Skin epidermis (tissue), 12 donors: ENCODE data around the gene WDR88.
"Not testable (repeated sequence)": the region's sequence is repeated elsewhere in the genome, so short reads cannot be mapped to it uniquely, and the experiment has no call there.

ENCODE experiments used
- H3K27ac ChIP-seq, 21 experiments: fragments of 200-600 bp; sonication (generic) in 11 of 21; one replicate each; pipeline ENCODE4 v1.5.0; 2020; ENCODE audit warnings: mild to moderate bottlenecking in 3 of 21, inconsistent platforms in 2 of 21, moderate library complexity in 2 of 21
- H3K4me3 ChIP-seq, 7 experiments: fragments of 200-600 bp; sonication (generic) in 2 of 7; one replicate each; pipeline ENCODE4 v1.5.0; 2020; ENCODE audit warnings: inconsistent platforms in 2 of 7, mild to moderate bottlenecking in 2 of 7, moderate library complexity in 1 of 7

WDR88 gene

GRCh38 chr19:33125929-33126388 is 6.0 kb upstream of the WDR88 start:
- Histone ChIP-seq H3K4me3 (no peak overlapping the region), H3K27ac (no peak overlapping the region)

DNA sequence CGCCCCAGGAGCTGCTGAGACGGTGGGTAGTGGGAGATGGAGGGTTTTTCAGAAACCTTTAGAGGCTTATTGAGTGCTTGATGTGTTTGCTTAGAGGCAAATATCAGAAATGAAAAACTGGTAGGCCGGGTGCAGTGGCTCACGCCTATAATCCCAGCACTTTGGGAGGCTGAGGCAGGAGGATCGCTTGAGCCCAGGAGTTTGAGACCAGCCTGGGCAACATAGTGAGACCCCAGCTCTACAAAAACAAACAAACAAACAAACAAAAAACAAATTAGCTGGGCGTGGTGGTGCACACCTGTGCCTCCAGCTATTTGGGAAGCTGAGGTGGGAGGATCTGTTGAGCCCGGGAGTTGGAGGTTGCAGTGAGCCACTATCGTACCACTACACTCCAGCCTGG is 5.2 kb upstream of the WDR88 start:
- H3K27ac ChIP-seq, H3K4me3 ChIP-seq: not testable (repeated sequence)

DNA sequence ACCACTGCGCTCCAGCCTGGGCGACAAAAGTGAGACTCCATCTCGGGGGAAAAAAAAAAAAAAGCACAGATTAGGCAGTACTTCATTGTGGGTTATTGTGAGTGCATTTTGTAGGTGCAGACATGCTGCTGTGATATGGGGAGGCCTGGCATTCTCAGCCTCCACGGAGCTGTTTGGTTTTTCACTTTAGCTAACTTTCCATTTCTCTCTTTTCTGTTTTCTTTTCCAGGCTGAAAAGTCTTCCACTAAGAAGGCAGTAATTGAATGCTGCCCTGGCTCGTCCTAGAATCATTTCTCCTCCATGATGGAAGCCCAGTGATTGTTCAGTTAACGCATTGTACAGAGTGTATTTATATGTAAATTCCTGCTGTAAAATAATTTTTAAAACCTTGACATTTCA is 2.0 kb upstream of the WDR88 start:
- no peak overlapping the region for H3K27ac ChIP-seq
- no peak overlapping the region for H3K4me3 ChIP-seq

DNA sequence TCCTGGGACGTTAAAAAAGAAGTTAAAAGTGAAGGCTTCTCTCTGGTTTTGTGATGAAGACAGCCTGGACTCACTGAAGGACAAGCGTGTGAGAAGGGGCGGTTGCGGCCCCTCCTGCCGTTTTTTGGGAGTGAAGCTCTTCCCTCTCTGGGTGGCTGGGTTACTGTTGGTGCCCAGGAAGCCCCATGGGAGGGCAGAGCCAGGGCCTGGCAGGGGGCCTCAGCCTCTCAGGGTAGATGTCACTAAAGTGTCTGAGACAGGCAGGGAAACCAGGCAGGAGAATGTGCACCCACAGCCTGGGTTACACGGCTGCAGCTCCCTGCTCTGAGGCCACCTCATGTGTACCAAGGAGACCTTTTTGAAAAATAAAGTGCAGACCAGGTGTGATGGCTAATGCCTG is 1.5 kb upstream of the WDR88 start:
- Histone ChIP-seq H3K4me3 (no peak overlapping the region), H3K27ac (no peak overlapping the region)

DNA sequence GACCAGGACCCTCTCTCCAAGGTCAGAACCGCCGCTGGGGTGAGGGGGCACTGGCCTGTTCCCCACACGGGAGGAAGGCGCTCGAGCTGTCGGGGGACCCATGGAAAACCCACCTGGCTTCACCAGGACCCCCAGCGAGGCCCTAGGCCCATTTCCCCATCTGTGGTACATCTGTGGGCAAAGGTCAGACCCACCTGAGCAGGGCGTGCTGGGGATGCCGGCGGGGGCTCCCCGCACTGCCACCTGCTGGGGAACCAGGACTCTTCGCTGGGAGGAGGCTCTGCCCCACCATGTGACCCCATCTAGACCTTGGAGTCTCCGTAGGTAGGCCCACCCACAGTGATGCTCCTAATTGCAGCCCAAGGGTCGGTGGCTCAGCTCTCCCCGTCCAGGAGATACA is 511 bp downstream of the WDR88 start:
- no peak overlapping the region for H3K4me3 ChIP-seq
- H3K27ac ChIP-seq = no peak overlapping the region

GRCh38 chr19:33133438-33134031 is 1.6 kb downstream of the WDR88 start:
- Histone ChIP-seq H3K4me3 (no peak overlapping the region), H3K27ac (no peak overlapping the region)

GRCh38 chr19:33134571-33135041 is 2.7 kb downstream of the WDR88 start:
- Histone ChIP-seq H3K27ac (no peak overlapping the region), H3K4me3 (no peak overlapping the region)

GRCh38 chr19:33139165-33139564 is 7.3 kb downstream of the WDR88 start:
- Histone ChIP-seq H3K4me3 (no peak overlapping the region), H3K27ac (no peak overlapping the region)

GRCh38 chr19:33143897-33144405 is 12.0 kb downstream of the WDR88 start:
- Histone ChIP-seq H3K4me3 (no peak overlapping the region), H3K27ac (no peak overlapping the region)

- H3K27ac ChIP-seq = no peak overlapping the region
- no peak overlapping the region for H3K4me3 ChIP-seq
These were observed 14.3 kb downstream of the WDR88 start for GRCh38 chr19:33146209-33146608.

DNA sequence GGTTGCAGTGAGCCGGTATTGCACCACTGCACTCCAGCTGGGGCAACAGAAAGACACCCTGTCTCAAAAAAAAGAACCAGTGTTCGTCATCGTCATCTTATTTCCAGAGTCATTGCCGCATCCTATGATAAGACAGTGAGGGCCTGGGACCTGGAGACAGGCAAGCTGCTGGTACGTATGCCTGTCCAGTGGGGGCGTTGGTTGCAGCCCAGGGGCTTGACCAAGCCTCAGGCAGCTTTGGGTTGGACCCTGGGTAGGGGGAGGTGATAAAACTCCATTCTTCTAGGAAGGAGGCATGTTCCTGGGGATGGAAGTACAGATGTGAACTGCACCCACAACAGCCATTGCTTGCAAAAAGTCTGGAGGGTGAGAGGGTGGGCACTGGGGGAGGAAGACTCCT is 15.6 kb downstream of the WDR88 start:
- Histone ChIP-seq H3K27ac (no peak overlapping the region), H3K4me3 (no peak overlapping the region)

DNA sequence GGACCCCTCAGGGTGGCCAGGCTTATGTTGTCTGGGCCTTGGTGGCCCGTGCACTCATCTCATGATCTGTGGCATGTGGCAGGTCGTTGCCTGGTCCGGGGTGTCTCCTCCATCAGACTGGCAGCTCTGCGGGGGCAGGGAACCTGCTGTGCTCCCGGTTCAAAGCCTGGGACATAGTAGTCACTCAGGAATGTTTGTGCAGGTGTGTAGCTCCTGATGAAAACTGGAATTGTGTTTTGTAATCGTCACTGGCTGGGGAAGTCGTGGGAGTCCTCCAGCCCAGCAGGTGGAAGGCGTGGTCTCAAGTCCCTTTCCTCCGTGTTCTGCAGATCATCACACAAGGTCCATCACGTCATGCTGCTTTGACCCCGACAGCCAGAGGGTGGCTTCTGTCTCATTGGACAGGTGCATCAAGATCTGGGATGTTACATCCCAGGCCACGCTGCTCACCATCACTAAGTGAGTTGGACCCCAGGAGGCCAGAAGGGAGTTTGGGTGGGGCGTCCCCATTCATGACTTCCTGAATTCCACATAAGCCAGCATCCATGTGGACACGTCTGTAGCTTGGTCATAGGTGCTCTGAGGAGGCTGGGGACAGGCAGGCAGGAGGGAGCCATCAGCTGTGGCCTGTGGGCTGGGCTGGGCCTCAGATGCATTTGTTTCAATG is 19.1 kb downstream of the WDR88 start:
- H3K27ac ChIP-seq = no peak overlapping the region
- H3K4me3 ChIP-seq = no peak overlapping the region

GRCh38 chr19:33152176-33152575 is 20.3 kb downstream of the WDR88 start:
- no peak overlapping the region for H3K27ac ChIP-seq
- H3K4me3 ChIP-seq = no peak overlapping the region

DNA sequence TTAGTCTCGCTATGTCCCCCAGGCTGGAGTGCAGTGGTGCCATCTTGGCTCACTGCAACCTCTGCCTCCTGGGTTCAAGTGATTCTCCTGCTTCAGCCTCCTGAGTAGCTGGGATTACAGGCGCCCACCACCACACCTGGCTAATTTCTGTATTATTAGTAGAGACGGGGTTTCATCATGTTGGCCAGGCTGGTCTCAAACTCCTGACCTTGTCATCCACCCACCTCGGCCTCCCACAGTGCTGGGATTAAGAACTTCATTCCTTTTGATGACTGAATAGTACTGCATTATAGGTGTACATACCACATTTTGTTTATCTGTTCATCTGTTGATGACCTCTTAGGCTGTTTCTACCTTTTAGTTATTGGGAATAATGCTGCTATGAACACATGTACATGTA is 20.7 kb downstream of the WDR88 start:
- H3K4me3 ChIP-seq, H3K27ac ChIP-seq: not testable (repeated sequence)

DNA sequence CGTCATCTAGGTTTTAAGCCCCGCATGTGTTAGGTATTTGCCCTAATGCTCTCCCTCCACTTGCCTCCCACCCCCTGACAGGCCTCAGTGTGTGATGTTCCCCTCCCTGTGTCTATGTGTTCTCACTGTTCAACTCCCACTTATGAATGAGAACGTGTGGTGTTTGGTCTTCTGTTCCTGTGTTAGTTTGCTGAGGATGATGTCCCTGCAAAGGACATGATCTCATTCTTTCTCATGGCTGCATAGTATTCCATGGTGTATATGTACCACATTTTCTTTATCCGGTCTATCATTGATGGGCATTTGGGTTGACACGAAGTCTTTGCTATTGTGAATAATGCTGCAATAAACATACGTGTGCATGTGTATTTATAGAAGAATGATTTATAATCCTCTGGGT is 22.4 kb downstream of the WDR88 start:
- H3K27ac ChIP-seq, H3K4me3 ChIP-seq: not testable (repeated sequence)

DNA sequence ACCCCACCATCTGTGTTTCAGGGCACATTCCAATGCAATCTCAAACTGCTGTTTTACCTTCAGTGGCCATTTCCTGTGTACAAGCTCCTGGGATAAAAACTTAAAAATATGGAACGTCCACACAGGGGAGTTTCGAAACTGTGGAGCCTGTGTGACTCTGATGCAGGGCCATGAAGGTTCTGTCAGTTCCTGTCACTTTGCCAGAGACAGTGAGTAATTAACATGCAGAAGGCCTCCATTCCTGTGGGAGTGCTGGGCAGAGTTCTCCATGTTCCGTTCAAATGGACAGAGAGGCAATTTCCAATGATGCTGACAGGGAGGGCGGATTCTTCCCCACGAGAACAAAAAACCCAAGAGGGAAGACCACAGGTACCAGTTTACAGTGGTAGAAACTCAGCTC is 24.4 kb downstream of the WDR88 start:
- H3K4me3 ChIP-seq = no peak overlapping the region
- H3K27ac ChIP-seq = no peak overlapping the region

- no peak overlapping the region for H3K27ac ChIP-seq
These were observed 26.0 kb downstream of the WDR88 start for GRCh38 chr19:33157906-33158305.

GRCh38 chr19:33158365-33158764 is 26.5 kb downstream of the WDR88 start:
- Histone ChIP-seq H3K4me3 (no peak overlapping the region), H3K27ac (no peak overlapping the region)

More at GRCh38 chr19:33157906-33158305, 26.0 kb downstream of the WDR88 start:
- no peak overlapping the region for H3K4me3 ChIP-seq

GRCh38 chr19:33159149-33159548 is 27.2 kb downstream of the WDR88 start:
- H3K4me3 ChIP-seq = no peak overlapping the region
- H3K27ac ChIP-seq = no peak overlapping the region

- Histone ChIP-seq H3K4me3 (no peak overlapping the region), H3K27ac (peak overlapping the region in 8 of 21 experiments; percentile 3 to 79 (median 51))
These were observed 28.0 kb downstream of the WDR88 start for GRCh38 chr19:33159893-33160292.

DNA sequence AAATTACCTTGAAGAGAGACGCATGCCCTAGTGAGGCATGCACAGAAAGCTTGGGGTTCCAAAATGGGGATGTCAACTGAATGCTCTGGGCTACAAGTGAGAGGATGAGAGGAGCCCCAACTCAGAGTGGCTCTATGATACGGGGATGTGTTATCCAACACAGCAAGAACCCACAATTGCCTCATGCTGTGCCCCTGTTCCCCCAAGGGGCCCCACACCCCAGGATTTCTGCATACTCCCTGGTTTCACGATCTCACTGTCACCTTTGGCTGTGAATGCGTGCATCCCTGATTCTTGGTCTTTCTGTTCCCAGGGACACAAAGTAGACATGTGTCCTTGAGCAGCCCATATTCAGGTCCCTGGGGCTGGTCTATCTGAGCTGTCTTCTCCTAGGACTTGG is 29.3 kb downstream of the WDR88 start:
- H3K27ac ChIP-seq = peak overlapping the region in 3 of 21 experiments; percentile 50 to 79 (median 50)
- H3K4me3 ChIP-seq = no peak overlapping the region
